Muscle layer of duodenum (tissue), 2 donors: Measurements from ENCODE around the gene GPD2.

Experiments
- H3K27ac ChIP-seq: one replicate; pipeline ENCODE4 v1.7.0; 2013; ENCODE audit warnings: mild to moderate bottlenecking, low read length
- H3K27me3 ChIP-seq: one replicate; pipeline ENCODE4 v1.7.0; 2013; ENCODE audit warnings: low read depth, mild to moderate bottlenecking, control low read depth, low read length
- H3K36me3 ChIP-seq, 2 donors: one replicate each; pipeline ENCODE4 v1.7.0; 2013; ENCODE audit warnings: low read length in 2 of 2, control low read depth in 1 of 2, mild to moderate bottlenecking in 1 of 2; ENCODE audit not compliant: insufficient read depth in 2 of 2, control insufficient read depth in 1 of 2
- H3K4me1 ChIP-seq, 2 donors: one replicate each; pipeline ENCODE4 v1.7.0; 2013; ENCODE audit warnings: low read length in 2 of 2, mild to moderate bottlenecking in 2 of 2, control low read depth in 1 of 2, moderate library complexity in 1 of 2; ENCODE audit not compliant: insufficient read depth in 2 of 2, control insufficient read depth in 1 of 2
- H3K4me3 ChIP-seq, 2 donors: one replicate each; pipeline ENCODE4 v1.7.0; 2013; ENCODE audit warnings: low read length in 2 of 2, low read depth in 1 of 2, mild to moderate bottlenecking in 1 of 2
- H3K9me3 ChIP-seq, 2 donors: one replicate each; pipeline ENCODE4 v1.7.0; 2013; ENCODE audit warnings: low read length in 2 of 2, control low read depth in 1 of 2, mild to moderate bottlenecking in 1 of 2; ENCODE audit not compliant: control insufficient read depth in 1 of 2
- donor health status: healthy.

GPD2 gene

GRCh38 chr2:156573710-156574109 lies 137.5 kb downstream of the GPD2 start:
- Histone ChIP-seq H3K4me1 (no peaks in the 10 kb centered on the region), H3K9me3 (no peaks in the 10 kb centered on the region), H3K27me3 (no peaks in the 10 kb centered on the region), H3K27ac (no peak overlapping the region), H3K4me3 (no peak overlapping the region), H3K36me3 (peaks cover 3 to 18% of the 10 kb centered on the region in 2 donors)

- Histone ChIP-seq H3K4me1 (no peaks in the 10 kb centered on the region), H3K4me3 (no peak overlapping the region), H3K27ac (no peak overlapping the region), H3K36me3 (peaks cover 3 to 18% of the 10 kb centered on the region in 2 donors), H3K9me3 (no peaks in the 10 kb centered on the region), H3K27me3 (no peaks in the 10 kb centered on the region)
Measured at GRCh38 chr2:156574112-156574511, 137.9 kb downstream of the GPD2 start.

GRCh38 chr2:156576005-156576404 lies 139.8 kb downstream of the GPD2 start:
- H3K36me3 ChIP-seq = peaks cover 0 to 6% of the 10 kb centered on the region in 2 donors

GRCh38 chr2:156580501-156580900 lies 144.3 kb downstream of the GPD2 start:
- Histone ChIP-seq H3K9me3 (no peaks in the 10 kb centered on the region), H3K4me3 (no peak overlapping the region), H3K27ac (no peak overlapping the region), H3K36me3 (peaks cover 0 to 4% of the 10 kb centered on the region in 2 donors), H3K27me3 (no peaks in the 10 kb centered on the region), H3K4me1 (no peaks in the 10 kb centered on the region)

More at GRCh38 chr2:156576005-156576404, 139.8 kb downstream of the GPD2 start:
- no peaks in the 10 kb centered on the region for H3K9me3 ChIP-seq
- no peak overlapping the region for H3K4me3 ChIP-seq
- H3K27ac ChIP-seq = no peak overlapping the region
- no peaks in the 10 kb centered on the region for H3K27me3 ChIP-seq
- no peaks in the 10 kb centered on the region for H3K4me1 ChIP-seq

- Histone ChIP-seq H3K9me3 (no peaks in the 10 kb centered on the region), H3K36me3 (peaks cover 0 to 4% of the 10 kb centered on the region in 2 donors), H3K27me3 (no peaks in the 10 kb centered on the region), H3K4me3 (no peak overlapping the region), H3K4me1 (no peaks in the 10 kb centered on the region), H3K27ac (no peak overlapping the region)
Measured at GRCh38 chr2:156581280-156581679, 145.1 kb downstream of the GPD2 start.

- Histone ChIP-seq H3K27me3 (no peaks in the 10 kb centered on the region), H3K4me3 (no peak overlapping the region), H3K36me3 (peaks cover 0 to 4% of the 10 kb centered on the region in 2 donors), H3K27ac (no peak overlapping the region), H3K4me1 (no peaks in the 10 kb centered on the region), H3K9me3 (no peaks in the 10 kb centered on the region)
Measured at GRCh38 chr2:156585457-156585856, 149.3 kb downstream of the GPD2 start.

GRCh38 chr2:156586621-156587020 lies 150.4 kb downstream of the GPD2 start:
- Histone ChIP-seq H3K9me3 (no peaks in the 10 kb centered on the region), H3K27me3 (no peaks in the 10 kb centered on the region), H3K36me3 (peaks cover 0 to 4% of the 10 kb centered on the region in 2 donors), H3K4me1 (no peaks in the 10 kb centered on the region), H3K27ac (no peak overlapping the region), H3K4me3 (no peak overlapping the region)

GRCh38 chr2:156589381-156590079 lies 153.4 kb downstream of the GPD2 start:
- Histone ChIP-seq H3K4me3 (no peak overlapping the region), H3K27ac (no peak overlapping the region), H3K27me3 (no peaks in the 10 kb centered on the region), H3K4me1 (no peaks in the 10 kb centered on the region), H3K9me3 (no peaks in the 10 kb centered on the region), H3K36me3 (no peaks in the 10 kb centered on the region)

GRCh38 chr2:156590085-156590739 lies 154.0 kb downstream of the GPD2 start:
- Histone ChIP-seq H3K4me1 (no peaks in the 10 kb centered on the region), H3K27ac (no peak overlapping the region), H3K27me3 (no peaks in the 10 kb centered on the region), H3K9me3 (no peaks in the 10 kb centered on the region), H3K36me3 (no peaks in the 10 kb centered on the region), H3K4me3 (no peak overlapping the region)

- Histone ChIP-seq H3K36me3 (no peaks in the 10 kb centered on the region), H3K9me3 (no peaks in the 10 kb centered on the region), H3K4me1 (no peaks in the 10 kb centered on the region), H3K4me3 (no peak overlapping the region), H3K27me3 (no peaks in the 10 kb centered on the region), H3K27ac (no peak overlapping the region)
Measured at GRCh38 chr2:156592809-156593593, 156.8 kb downstream of the GPD2 start.

- no peaks in the 10 kb centered on the region for H3K9me3 ChIP-seq
- H3K27me3 ChIP-seq = no peaks in the 10 kb centered on the region
- no peak overlapping the region for H3K4me3 ChIP-seq
- no peaks in the 10 kb centered on the region for H3K36me3 ChIP-seq
- no peaks in the 10 kb centered on the region for H3K4me1 ChIP-seq
- no peak overlapping the region for H3K27ac ChIP-seq
Measured at GRCh38 chr2:156593594-156593921, 157.4 kb downstream of the GPD2 start.
